Nephron (organoid): ENCODE measurements around the gene KCNAB1.

Experiments used
- H3K27ac Mint-ChIP-seq, 3 experiments: 2 replicates each; pipeline ENCODE4 v1.8.0; 2020; ENCODE audit warnings: mixed read lengths in 3 of 3, mild to moderate bottlenecking in 2 of 3, moderate library complexity in 1 of 3
- H3K27me3 Mint-ChIP-seq: 2 replicates; pipeline ENCODE4 v1.8.0; 2021; ENCODE audit warnings: low read depth, mild to moderate bottlenecking, moderate library complexity, mixed read lengths
- H3K36me3 Mint-ChIP-seq: 2 replicates; pipeline ENCODE4 v1.8.0; 2020; ENCODE audit warnings: low read depth, mixed read lengths
- H3K4me1 Mint-ChIP-seq: 2 replicates; pipeline ENCODE4 v1.8.0; 2020; ENCODE audit warnings: mixed read lengths
- H3K4me3 Mint-ChIP-seq, 3 experiments: 2 replicates each; pipeline ENCODE4 v1.8.0; 2020; ENCODE audit warnings: mild to moderate bottlenecking in 3 of 3, mixed read lengths in 3 of 3, moderate library complexity in 2 of 3
- H3K9me3 Mint-ChIP-seq: 2 replicates; pipeline ENCODE4 v1.8.0; 2020; ENCODE audit warnings: mixed read lengths
- TF ChIP-seq, protein P1 (sequence below), 3 experiments: fragments of 200-600 bp; sonication (generic); IDR thresholded peaks; one replicate each; pipeline ENCODE4 v1.5.0; 2021; ENCODE audit warnings: antibody characterized with exemption in 3 of 3; ENCODE audit not compliant: unreplicated experiment in 3 of 3

The KCNAB1 gene

DNA sequence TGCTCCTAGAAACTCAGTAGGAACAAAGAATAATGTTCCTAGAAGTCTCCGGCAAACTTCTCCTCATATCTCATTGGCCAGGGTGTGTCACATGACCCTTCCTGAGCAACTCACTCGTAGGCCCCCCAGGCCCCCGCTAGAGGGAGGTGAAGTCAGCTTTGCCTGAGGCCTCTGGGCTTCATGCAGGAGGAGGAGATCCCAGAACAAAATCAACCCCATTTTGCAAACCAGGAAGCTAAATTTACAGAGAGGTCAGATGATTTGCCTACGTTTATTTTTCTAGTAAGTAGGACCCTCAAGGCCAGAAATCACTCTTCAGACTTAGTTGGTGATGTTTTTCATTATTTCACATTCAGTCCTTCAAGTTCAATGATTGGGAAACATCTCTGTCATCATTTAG is 335.5 kb downstream of the KCNAB1 start:
- Mint-ChIP-seq H3K36me3 (no peaks in the 10 kb centered on the region), H3K9me3 (no peaks in the 10 kb centered on the region), H3K4me1 (peaks cover 6% of the 10 kb centered on the region), H3K4me3 (no peak overlapping the region), H3K27ac (peak overlapping the region; percentile 59 to 95 (median 80)), H3K27me3 (peaks cover 6% of the 10 kb centered on the region)
- TF ChIP-seq, protein P1, sequence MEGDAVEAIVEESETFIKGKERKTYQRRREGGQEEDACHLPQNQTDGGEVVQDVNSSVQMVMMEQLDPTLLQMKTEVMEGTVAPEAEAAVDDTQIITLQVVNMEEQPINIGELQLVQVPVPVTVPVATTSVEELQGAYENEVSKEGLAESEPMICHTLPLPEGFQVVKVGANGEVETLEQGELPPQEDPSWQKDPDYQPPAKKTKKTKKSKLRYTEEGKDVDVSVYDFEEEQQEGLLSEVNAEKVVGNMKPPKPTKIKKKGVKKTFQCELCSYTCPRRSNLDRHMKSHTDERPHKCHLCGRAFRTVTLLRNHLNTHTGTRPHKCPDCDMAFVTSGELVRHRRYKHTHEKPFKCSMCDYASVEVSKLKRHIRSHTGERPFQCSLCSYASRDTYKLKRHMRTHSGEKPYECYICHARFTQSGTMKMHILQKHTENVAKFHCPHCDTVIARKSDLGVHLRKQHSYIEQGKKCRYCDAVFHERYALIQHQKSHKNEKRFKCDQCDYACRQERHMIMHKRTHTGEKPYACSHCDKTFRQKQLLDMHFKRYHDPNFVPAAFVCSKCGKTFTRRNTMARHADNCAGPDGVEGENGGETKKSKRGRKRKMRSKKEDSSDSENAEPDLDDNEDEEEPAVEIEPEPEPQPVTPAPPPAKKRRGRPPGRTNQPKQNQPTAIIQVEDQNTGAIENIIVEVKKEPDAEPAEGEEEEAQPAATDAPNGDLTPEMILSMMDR (IDR thresholded peaks at IDR 0.05; ENCODE audit: unreplicated experiment in 3 of 3), result no peak

DNA sequence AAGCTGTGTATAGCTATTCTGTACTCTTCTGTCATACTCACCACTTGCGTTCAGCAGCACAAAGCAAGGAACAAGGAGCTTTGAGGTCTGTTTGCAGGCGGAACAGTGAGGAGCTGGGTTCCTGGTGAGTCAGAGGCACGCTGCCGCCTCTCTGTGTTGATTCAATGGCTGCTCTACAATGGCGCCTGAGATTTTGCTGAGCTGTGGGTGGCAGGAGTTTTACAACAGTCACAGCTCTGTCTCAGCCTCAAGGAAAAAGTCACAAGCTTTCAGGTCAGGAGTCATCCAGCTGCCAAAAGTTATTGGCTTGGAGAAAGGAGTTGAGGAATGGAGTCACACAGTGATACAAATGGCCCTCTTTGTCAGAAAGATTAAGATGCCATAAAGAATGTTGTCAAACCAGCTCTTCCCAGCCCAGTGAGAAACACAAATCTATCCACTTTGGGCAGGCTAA is 336.4 kb downstream of the KCNAB1 start:
- Mint-ChIP-seq H3K4me3 (no peak overlapping the region), H3K27ac (peak overlapping the region; percentile 73 to 88 (median 82))

DNA sequence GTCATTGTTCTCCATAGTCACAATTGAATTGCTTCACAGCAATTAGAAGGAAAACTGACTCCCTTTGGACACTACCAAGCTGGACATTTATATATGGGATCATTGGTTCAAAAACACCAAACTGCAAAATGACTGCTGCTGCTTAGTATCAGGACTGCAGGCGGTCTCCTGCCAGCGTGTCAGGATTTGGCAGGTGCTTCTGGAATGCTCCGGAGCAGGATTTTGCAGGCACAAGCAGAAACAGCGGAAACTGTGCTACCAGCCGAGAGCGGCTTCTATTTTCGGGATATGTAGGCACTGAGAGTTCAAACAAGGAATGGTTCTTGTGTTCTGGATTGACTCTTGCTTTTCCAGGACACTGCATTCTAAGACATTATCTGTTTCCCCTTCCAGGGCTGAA is 339.1 kb downstream of the KCNAB1 start:
- Mint-ChIP-seq H3K27ac (no peak overlapping the region), H3K36me3 (no peaks in the 10 kb centered on the region), H3K4me1 (peaks cover 23% of the 10 kb centered on the region), H3K9me3 (no peaks in the 10 kb centered on the region), H3K27me3 (peaks cover 14% of the 10 kb centered on the region), H3K4me3 (no peak overlapping the region)
- TF ChIP-seq, protein P1 (IDR thresholded peaks at IDR 0.05; ENCODE audit: unreplicated experiment in 3 of 3), result no peak

More for the DNA sequence above, 336.4 kb downstream of the KCNAB1 start:
- H3K36me3 Mint-ChIP-seq, result no peaks in the 10 kb centered on the region
- TF ChIP-seq, protein P1 (IDR thresholded peaks at IDR 0.05; ENCODE audit: unreplicated experiment in 3 of 3), result no peak
- H3K9me3 Mint-ChIP-seq, result no peaks in the 10 kb centered on the region
- H3K4me1 Mint-ChIP-seq, result peaks cover 13% of the 10 kb centered on the region
- peaks cover 6% of the 10 kb centered on the region for H3K27me3 Mint-ChIP-seq

DNA sequence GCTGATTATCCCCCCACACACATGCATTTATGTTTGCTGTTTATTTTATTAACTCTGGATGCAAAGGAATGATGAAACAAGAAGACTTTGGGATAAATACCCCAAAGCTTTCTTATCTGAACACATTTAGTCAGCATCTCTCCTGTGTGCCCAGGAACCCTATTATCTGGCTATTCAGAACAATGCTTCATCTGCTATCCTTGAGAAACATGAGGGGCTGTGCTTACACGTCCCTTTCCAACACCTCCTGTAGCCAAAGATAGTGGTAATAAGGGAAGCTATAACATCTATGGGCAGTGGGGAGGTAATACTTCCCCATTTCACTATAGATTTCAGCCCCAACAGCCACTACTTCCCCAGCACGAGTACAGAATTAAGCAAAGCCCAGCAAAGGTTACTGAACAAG is 339.8 kb downstream of the KCNAB1 start:
- no peaks in the 10 kb centered on the region for H3K36me3 Mint-ChIP-seq
- peak overlapping the region in 1 of 3 experiments; percentile 7 for H3K27ac Mint-ChIP-seq
- peaks cover 14% of the 10 kb centered on the region for H3K27me3 Mint-ChIP-seq
- no peaks in the 10 kb centered on the region for H3K9me3 Mint-ChIP-seq
- TF ChIP-seq, protein P1 (IDR thresholded peaks at IDR 0.05; ENCODE audit: unreplicated experiment in 3 of 3), result no peak
- H3K4me3 Mint-ChIP-seq, result no peak overlapping the region
- peaks cover 25% of the 10 kb centered on the region for H3K4me1 Mint-ChIP-seq

DNA sequence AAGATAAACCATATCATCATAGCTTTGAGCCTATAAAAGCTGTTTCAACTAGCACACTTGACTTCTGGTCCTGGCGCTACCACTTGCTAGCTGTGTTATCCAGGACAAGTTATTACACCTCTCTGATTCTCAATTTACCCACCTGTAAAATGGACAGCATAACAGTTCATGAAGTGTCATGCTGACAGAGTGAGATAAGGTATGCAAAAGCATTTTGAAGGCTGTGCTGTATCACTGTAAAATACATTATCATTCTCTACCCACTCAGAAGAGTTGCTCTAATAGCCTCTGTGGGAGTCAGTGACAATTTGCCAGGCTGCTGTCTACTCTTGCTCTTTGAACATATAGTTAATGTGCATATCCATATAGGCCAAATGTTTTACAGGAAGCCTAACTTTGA is 341.5 kb downstream of the KCNAB1 start:
- no peaks in the 10 kb centered on the region for H3K36me3 Mint-ChIP-seq

DNA sequence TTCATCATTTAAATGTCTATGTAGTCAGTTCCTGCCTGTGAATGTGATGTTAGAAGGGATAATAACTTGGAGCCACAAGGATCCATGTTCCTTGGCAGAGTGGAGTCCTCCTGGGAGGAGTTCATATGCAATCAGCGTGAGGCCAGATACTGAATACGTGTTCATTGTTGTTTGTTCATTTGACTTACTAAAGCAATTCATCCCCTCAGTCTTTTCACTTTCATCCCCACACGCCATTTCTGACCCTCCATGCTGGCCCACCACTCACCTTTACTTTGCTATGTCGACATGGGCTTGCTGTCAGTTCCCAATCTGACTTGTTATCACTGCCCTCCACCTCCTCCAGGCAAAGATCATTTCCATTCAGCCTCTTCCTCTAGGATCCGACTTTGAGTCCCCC is 342.7 kb downstream of the KCNAB1 start:
- Mint-ChIP-seq H3K4me1 (peaks cover 25% of the 10 kb centered on the region), H3K27ac (no peak overlapping the region), H3K36me3 (no peaks in the 10 kb centered on the region), H3K9me3 (no peaks in the 10 kb centered on the region), H3K27me3 (peaks cover 8% of the 10 kb centered on the region), H3K4me3 (no peak overlapping the region)
- TF ChIP-seq, protein P1 (IDR thresholded peaks at IDR 0.05; ENCODE audit: unreplicated experiment in 3 of 3), result no peak

More for the DNA sequence above, 341.5 kb downstream of the KCNAB1 start:
- TF ChIP-seq, protein P1 (IDR thresholded peaks at IDR 0.05; ENCODE audit: unreplicated experiment in 3 of 3), result no peak
- Mint-ChIP-seq H3K27me3 (peaks cover 14% of the 10 kb centered on the region), H3K27ac (no peak overlapping the region), H3K9me3 (no peaks in the 10 kb centered on the region), H3K4me3 (no peak overlapping the region), H3K4me1 (peaks cover 21% of the 10 kb centered on the region)
